HEK293T (cell line): ENCODE measurements around the gene CNTN5.

ENCODE experiments used
- BHLHE40 ChIP-seq: fragments of 450-650 bp; IDR thresholded peaks from 2 replicates; pipeline ENCODE4 v1.6.1; 2016; ENCODE audit warnings: mild to moderate bottlenecking, moderate library complexity, borderline replicate concordance
- CTBP1 ChIP-seq: fragments of 450-650 bp; IDR thresholded peaks from 2 replicates; pipeline ENCODE4 v1.6.1; 2016; ENCODE audit warnings: borderline replicate concordance
- L3MBTL2 ChIP-seq: fragments of 450-650 bp; conservative IDR thresholded peaks from 2 replicates; pipeline ENCODE4 v1.6.1; 2016; ENCODE audit warnings: mild to moderate bottlenecking
- SP1 ChIP-seq: fragments of 450-650 bp; IDR thresholded peaks from 2 replicates; pipeline ENCODE4 v1.6.1; 2017

DNA sequence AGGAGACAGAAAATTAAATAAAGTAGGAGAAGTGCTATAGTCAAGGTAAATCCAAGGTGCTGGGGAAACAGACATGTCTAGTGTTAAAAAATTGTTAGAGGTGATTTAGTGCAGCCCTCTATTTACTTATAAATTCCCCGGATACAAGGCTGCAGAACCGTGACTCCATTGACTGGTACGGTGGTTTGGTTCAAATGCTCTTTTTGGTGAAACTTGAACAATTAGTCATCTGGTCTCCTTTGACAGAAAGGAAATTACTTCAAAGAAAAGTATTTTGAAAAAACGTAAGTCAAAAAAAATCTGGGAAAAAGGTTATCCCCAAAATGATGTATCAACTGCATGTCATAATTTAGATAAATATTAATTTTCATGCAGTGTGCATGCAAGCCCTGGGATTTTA lies 399.2 kb downstream of the CNTN5 start:
- TF ChIP-seq CTBP1, result no peak
- no peak for TF ChIP-seq SP1
- TF ChIP-seq BHLHE40, result no peak
- TF ChIP-seq L3MBTL2, result no peak
